K562 (cell line): ENCODE measurements around the gene PPP1R14C. TPM values are rescaled to one million over a fixed set of nuclear protein-coding genes. Genes with fewer than 3 reads are reported as not detected.

Experiments used
- ATAC-seq: fragments of 200-7000 bp; cut with Tn5 transposase; 3 replicates; pipeline ENCODE4 v1.9.1; 2020; ENCODE audit warnings: moderate library complexity
- BruUV-seq: library from RNA; stranded (reverse); fragments of 400-500 nt; replicated peaks from 2 replicates; lab custom pipeline; 2021; lab: Mats Ljungman, UMichigan
- CTCF ChIA-PET: fragments of 300-600 bp; formaldehyde crosslinking; extraction: SDS; loops from one replicate; lab custom pipeline; 2021; ENCODE audit warnings: low intra/inter-chr PET ratio; lab: Yijun Ruan, JAX
- POLR2A ChIA-PET: fragments of 300-600, 350-650 bp; sonication (Branson Sonifier 250); formaldehyde crosslinking; extraction: SDS; loops from one replicate; lab custom pipeline; 2021; ENCODE audit warnings: antibody characterized with exemption, inconsistent platforms; lab: Yijun Ruan, JAX
- DNase-seq, 4 experiments: peaks; one replicate each; pipeline versions ENCODE4 v3.0.0 to v3.0.0-alpha.2; 2011 to 2018; ENCODE audit warnings: low spot score in 3 of 4, mixed read lengths in 3 of 4; ENCODE audit errors: extremely low read depth in 1 of 4
- FAIRE-seq: peaks from 2 replicates; lab custom pipeline; 2011; peaks lifted over from hg19 to GRCh38; lab: Jason Lieb, UNC
- H2AFZ ChIP-seq: 2 replicates; pipeline ENCODE4 v1.6.0; 2011; ENCODE audit warnings: low read depth, low read length, control low read depth, inconsistent platforms
- H3K27ac ChIP-seq: fragments of 200-600 bp; 3 replicates; pipeline ENCODE4 v1.8.0; 2011; ENCODE audit warnings: low read depth, mild to moderate bottlenecking, control low read depth, inconsistent platforms, low read length, moderate library complexity, mixed read lengths; ENCODE audit errors: extremely low read depth
- H3K27me3 ChIP-seq, 2 experiments: fragments of 300-600 bp in 1 of 2; 2 replicates in 1 of 2; 3 replicates in 1 of 2; pipeline versions ENCODE4 v1.6.0 to v1.8.0; 2011; ENCODE audit warnings: inconsistent platforms in 2 of 2, low read length in 2 of 2, mild to moderate bottlenecking in 1 of 2, mixed read lengths in 1 of 2, moderate library complexity in 1 of 2; ENCODE audit not compliant: control insufficient read depth in 2 of 2, insufficient read depth in 2 of 2
- H3K36me3 ChIP-seq: fragments of 300-600 bp; 3 replicates; pipeline ENCODE4 v1.8.0; 2011; ENCODE audit warnings: mild to moderate bottlenecking, low read length, inconsistent platforms; ENCODE audit not compliant: control insufficient read depth, insufficient read depth
- H3K4me1 ChIP-seq, 2 experiments: fragments of 200-600 bp in 1 of 2; replicated peaks in 1 of 2; 2 replicates in 1 of 2; 3 replicates in 1 of 2; pipeline versions ENCODE4 v1.5.1 to v1.8.0; 2011; ENCODE audit warnings: inconsistent platforms in 2 of 2, low read length in 2 of 2, mild to moderate bottlenecking in 1 of 2, mixed read lengths in 1 of 2, moderate library complexity in 1 of 2; ENCODE audit not compliant: control insufficient read depth in 2 of 2, insufficient read depth in 2 of 2
- H3K4me2 ChIP-seq: 2 replicates; pipeline ENCODE4 v1.6.1; 2011; ENCODE audit warnings: low read length, control low read depth, inconsistent platforms, mixed read lengths; ENCODE audit not compliant: insufficient read depth
- H3K4me3 ChIP-seq: fragments of 200-600 bp; sonication (generic), shearing (Covaris generic); 2 replicates; pipeline ENCODE4 v1.5.1; 2016; ENCODE audit warnings: control low read depth, inconsistent platforms
- H3K79me2 ChIP-seq: fragments of 200-600 bp; 3 replicates; pipeline ENCODE4 v1.8.0; 2011; ENCODE audit warnings: low read length, inconsistent platforms; ENCODE audit not compliant: control insufficient read depth, insufficient read depth
- H3K9ac ChIP-seq, 2 experiments: 2 replicates each; pipeline versions ENCODE4 v1.6.0 to v1.6.1; 2011; ENCODE audit warnings: low read depth in 2 of 2, low read length in 2 of 2, control low read depth in 1 of 2, inconsistent platforms in 1 of 2, mild to moderate bottlenecking in 1 of 2, mixed read lengths in 1 of 2; ENCODE audit not compliant: insufficient read depth in 1 of 2
- H3K9me1 ChIP-seq: one replicate; pipeline ENCODE4 v1.6.0; 2011; ENCODE audit warnings: inconsistent platforms, mild to moderate bottlenecking, low read length, moderate library complexity; ENCODE audit not compliant: control insufficient read depth, insufficient read depth
- H3K9me3 ChIP-seq: replicated peaks from 2 replicates; pipeline ENCODE4 v1.5.1; 2011; ENCODE audit warnings: low read depth, low read length, inconsistent platforms; ENCODE audit not compliant: control insufficient read depth, insufficient read depth
- H4K20me1 ChIP-seq: replicated peaks from 2 replicates; pipeline ENCODE4 v1.6.1; 2011; ENCODE audit warnings: low read length, inconsistent platforms, mixed read lengths; ENCODE audit not compliant: control insufficient read depth, insufficient read depth
- GATAD2B ChIP-seq: fragments of 450-650 bp; IDR thresholded peaks from 2 replicates; pipeline ENCODE4 v1.6.1; 2017; ENCODE audit warnings: mild to moderate bottlenecking, borderline replicate concordance
- RHOXF2B ChIP-seq: fragments of 250-450 bp; sonication (Bioruptor Pico); conservative IDR thresholded peaks from 2 replicates; pipeline ENCODE4 v1.5.1; 2021
- ZBTB40 ChIP-seq, 2 experiments: fragments of 450-650 bp in 1 of 2; sonication (generic) in 1 of 2; formaldehyde crosslinking in 1 of 2; IDR thresholded peaks; 2 replicates each; pipeline versions ENCODE4 v1.7.1 to v1.9.0; 2016 to 2022; ENCODE audit warnings: inconsistent platforms in 1 of 2, mild to moderate bottlenecking in 1 of 2, missing genetic modification reagents in 1 of 2
- WGBS: fragments of 100-300 bp; shearing (Covaris generic); methylation state at CpG from one replicate; pipeline ENCODE4 v1.1.6; 2016; ENCODE audit warnings: low coverage, mixed read lengths; ENCODE audit not compliant: insufficient coverage; ENCODE audit errors: missing lambda C conversion rate; 5-methylcytosine and 5-hydroxymethylcytosine counted together
- in situ Hi-C: fragments of 300-500 bp; cut with MboI; formaldehyde crosslinking; loops from 4 replicates; pipeline ENCODE4 v1.15.0; 2018; ENCODE audit warnings: inconsistent platforms, mixed read lengths
- intact Hi-C: fragments of 100-400 bp; cut with micrococcal nuclease; formaldehyde crosslinking; loops from 2 replicates; pipeline ENCODE4 v1.14.2; 2022
- polyA plus RNA-seq, 8 experiments: library from polyadenylated mRNA; depleted of rRNA in 4 of 8; stranded (reverse) in 5 of 8; unstranded in 3 of 8; fragments of >200 nt; fragmentation: Nextera tagmentation in 2 of 8; fragmentation: Illumina TruSeq in 1 of 8; extraction: Ambion mirVana in 2 of 8; extraction: Trizol in 1 of 8; gene quantifications; 2 replicates each; pipeline versions ENCODE4 v1.2.1 to v1.2.3, GENCODE V29; 2011 to 2014; ENCODE audit warnings: inconsistent platforms in 1 of 8, missing spikeins in 1 of 8
- total RNA-seq, 7 experiments: library from RNA; depleted of rRNA in 6 of 7; stranded (reverse); fragments of >200 nt in 6 of 7; fragmentation: Illumina TruSeq in 2 of 7; extraction: Trizol in 2 of 7; gene quantifications; 2 replicates each; pipeline versions ENCODE4 v1.2.1 to v1.2.3, GENCODE V29; 2011 to 2021; ENCODE audit warnings: low replicate concordance in 1 of 7
- TF ChIP-seq, protein P1 (sequence below): sonication (generic); formaldehyde crosslinking; IDR thresholded peaks from 2 replicates; pipeline ENCODE4 v1.4.0; 2020; ENCODE audit warnings: mild to moderate bottlenecking, missing genetic modification reagents

PPP1R14C gene
- total and polyA plus RNA-seq, 9 of the 15 experiments (the other 6 are each of a cell fraction or from before 2014, with no cell fraction given), result 4.5 to 16.6 (median 11.9) TPM

GRCh38 chr6:150207931-150208570 is 65.2 kb downstream of the PPP1R14C start:
- Histone ChIP-seq H3K4me2 (no peak overlapping the region), H3K27ac (no peak overlapping the region), H3K9ac (no peak overlapping the region), H3K36me3 (no peaks in the 10 kb centered on the region), H3K9me1 (no peaks in the 10 kb centered on the region), H3K4me1 (peaks cover 19 to 34% of the 10 kb centered on the region in 2 experiments)
- no peak for FAIRE-seq
- TF ChIP-seq, protein P1, sequence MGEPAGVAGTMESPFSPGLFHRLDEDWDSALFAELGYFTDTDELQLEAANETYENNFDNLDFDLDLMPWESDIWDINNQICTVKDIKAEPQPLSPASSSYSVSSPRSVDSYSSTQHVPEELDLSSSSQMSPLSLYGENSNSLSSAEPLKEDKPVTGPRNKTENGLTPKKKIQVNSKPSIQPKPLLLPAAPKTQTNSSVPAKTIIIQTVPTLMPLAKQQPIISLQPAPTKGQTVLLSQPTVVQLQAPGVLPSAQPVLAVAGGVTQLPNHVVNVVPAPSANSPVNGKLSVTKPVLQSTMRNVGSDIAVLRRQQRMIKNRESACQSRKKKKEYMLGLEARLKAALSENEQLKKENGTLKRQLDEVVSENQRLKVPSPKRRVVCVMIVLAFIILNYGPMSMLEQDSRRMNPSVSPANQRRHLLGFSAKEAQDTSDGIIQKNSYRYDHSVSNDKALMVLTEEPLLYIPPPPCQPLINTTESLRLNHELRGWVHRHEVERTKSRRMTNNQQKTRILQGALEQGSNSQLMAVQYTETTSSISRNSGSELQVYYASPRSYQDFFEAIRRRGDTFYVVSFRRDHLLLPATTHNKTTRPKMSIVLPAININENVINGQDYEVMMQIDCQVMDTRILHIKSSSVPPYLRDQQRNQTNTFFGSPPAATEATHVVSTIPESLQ (CRISPR knock-in tag), result no peak
- no peak for TF ChIP-seq RHOXF2B (CRISPR knock-in tag)
- no peak for TF ChIP-seq ZBTB40 (IDR thresholded peaks at IDR 0.05)
- no peak for TF ChIP-seq ZBTB40 (CRISPR knock-in tag; IDR thresholded peaks at IDR 0.05)
- no peak for TF ChIP-seq GATAD2B
- TF ChIP-seq, all 486 proteins: peak for 0
- ChIA-PET POLR2A (interaction anchor here (0.6 kb wide), 1 partner anchor 11 kb away, joined by 3 read pairs; no protein-coding TSS in a partner anchor), CTCF (no interaction called here)
- no TSS peak for BruUV-seq
- in situ Hi-C loops (no loop called here), intact Hi-C loops (no loop called here)
- H3K79me2 ChIP-seq, result peaks cover 2% of the 10 kb centered on the region; the same call in 1 of the 3 replicates
- no peak overlapping the region for H2AFZ ChIP-seq
- no peak overlapping the region for H3K4me3 ChIP-seq
- DNase-seq, result no peak
- ATAC-seq, result no peak
- H4K20me1 ChIP-seq, result no peaks in the 10 kb centered on the region; the same call in 1 of the 2 replicates
- H3K9me3 ChIP-seq, result no peaks in the 10 kb centered on the region
- 77% methylated on average over 7 of the region's 7 CpGs for WGBS
- no peaks in the 10 kb centered on the region for H3K27me3 ChIP-seq
